Measurements from ENCODE around the gene CST8.

Gene CST8

GRCh38 chr20:23540624-23541023 lies 49.7 kb downstream of the CST8 start:
- ATAC-seq: no peak
- TF ChIP-seq ZFP30 (CRISPR knock-in tag; IDR thresholded peaks at IDR 0.05) (no peak), ZFP3 (CRISPR knock-in tag; IDR thresholded peaks at IDR 0.05) (no peak), CSDC2 (CRISPR knock-in tag; IDR thresholded peaks at IDR 0.05) (no peak), TCF4 (CRISPR knock-in tag; IDR thresholded peaks at IDR 0.05; ENCODE audit: borderline replicate concordance) (no peak), ESRRG (CRISPR knock-in tag; IDR thresholded peaks at IDR 0.05) (no peak), CSRNP3 (CRISPR knock-in tag; IDR thresholded peaks at IDR 0.05) (no peak), POU6F1 (CRISPR knock-in tag; IDR thresholded peaks at IDR 0.05; ENCODE audit: borderline replicate concordance, low read depth) (no peak), ZNF8 (CRISPR knock-in tag; IDR thresholded peaks at IDR 0.05) (no peak), ZNF565 (CRISPR knock-in tag; conservative IDR thresholded peaks at IDR 0.05; ENCODE audit: low read depth) (no peak), CREB5 (CRISPR knock-in tag; IDR thresholded peaks at IDR 0.05; ENCODE audit: low read depth) (no peak), OSR1 (CRISPR knock-in tag; IDR thresholded peaks at IDR 0.05) (no peak), ZNF70 (CRISPR knock-in tag; IDR thresholded peaks at IDR 0.05) (no peak), ISL1 (CRISPR knock-in tag; IDR thresholded peaks at IDR 0.05) (no peak)

- no peak for TF ChIP-seq POU6F1 (CRISPR knock-in tag; IDR thresholded peaks at IDR 0.05; ENCODE audit: borderline replicate concordance, low read depth)
- no peak for TF ChIP-seq ARNTL (CRISPR knock-in tag; IDR thresholded peaks at IDR 0.05; ENCODE audit: borderline replicate concordance, low read depth)
- no peak for TF ChIP-seq OSR1 (CRISPR knock-in tag; IDR thresholded peaks at IDR 0.05)
- TF ChIP-seq RARB (CRISPR knock-in tag; IDR thresholded peaks at IDR 0.05): no peak
- TF ChIP-seq SNAI2 (CRISPR knock-in tag; IDR thresholded peaks at IDR 0.05): no peak
- TF ChIP-seq ZC3H10 (CRISPR knock-in tag; IDR thresholded peaks at IDR 0.05): no peak
- no peak for TF ChIP-seq ZNF8 (CRISPR knock-in tag; IDR thresholded peaks at IDR 0.05)
- TF ChIP-seq ZNF70 (CRISPR knock-in tag; IDR thresholded peaks at IDR 0.05): no peak
- TF ChIP-seq TSHZ2 (CRISPR knock-in tag; IDR thresholded peaks at IDR 0.05): no peak
- TF ChIP-seq ISL1 (CRISPR knock-in tag; IDR thresholded peaks at IDR 0.05): no peak
- TF ChIP-seq PPARA (CRISPR knock-in tag; IDR thresholded peaks at IDR 0.05; ENCODE audit: borderline replicate concordance): no peak
- no peak for TF ChIP-seq ZFP30 (CRISPR knock-in tag; IDR thresholded peaks at IDR 0.05)
- no peak for TF ChIP-seq TOX (CRISPR knock-in tag; IDR thresholded peaks at IDR 0.05; ENCODE audit: borderline replicate concordance)
- TF ChIP-seq CSRNP3 (CRISPR knock-in tag; IDR thresholded peaks at IDR 0.05): no peak
- TF ChIP-seq CSDC2 (CRISPR knock-in tag; IDR thresholded peaks at IDR 0.05): no peak
- no peak for TF ChIP-seq CREB5 (CRISPR knock-in tag; IDR thresholded peaks at IDR 0.05; ENCODE audit: low read depth)
- TF ChIP-seq PATZ1 (CRISPR knock-in tag; IDR thresholded peaks at IDR 0.05; ENCODE audit: borderline replicate concordance): no peak
- no peak for TF ChIP-seq GLIS3 (CRISPR knock-in tag; IDR thresholded peaks at IDR 0.05)
- TF ChIP-seq ZFP3 (CRISPR knock-in tag; IDR thresholded peaks at IDR 0.05): no peak
- no peak for TF ChIP-seq ESRRG (CRISPR knock-in tag; IDR thresholded peaks at IDR 0.05)
- no peak for ATAC-seq
Measured at GRCh38 chr20:23541330-23541729, 50.4 kb downstream of the CST8 start.

Data from SK-N-SH treated with all-trans-retinoic acid at 6 μM for 48 hours (cell line).